ENCODE measurements around the gene ANKRD55. TPM values are rescaled to one million over a fixed set of nuclear protein-coding genes. Genes with fewer than 3 reads are reported as not detected.
"Not testable (repeated sequence)": the region's sequence is repeated elsewhere in the genome, so short reads cannot be mapped to it uniquely, and the experiment has no call there.

Gene ANKRD55
- total RNA-seq, 1 experiment from 2014 or later = not detected

DNA sequence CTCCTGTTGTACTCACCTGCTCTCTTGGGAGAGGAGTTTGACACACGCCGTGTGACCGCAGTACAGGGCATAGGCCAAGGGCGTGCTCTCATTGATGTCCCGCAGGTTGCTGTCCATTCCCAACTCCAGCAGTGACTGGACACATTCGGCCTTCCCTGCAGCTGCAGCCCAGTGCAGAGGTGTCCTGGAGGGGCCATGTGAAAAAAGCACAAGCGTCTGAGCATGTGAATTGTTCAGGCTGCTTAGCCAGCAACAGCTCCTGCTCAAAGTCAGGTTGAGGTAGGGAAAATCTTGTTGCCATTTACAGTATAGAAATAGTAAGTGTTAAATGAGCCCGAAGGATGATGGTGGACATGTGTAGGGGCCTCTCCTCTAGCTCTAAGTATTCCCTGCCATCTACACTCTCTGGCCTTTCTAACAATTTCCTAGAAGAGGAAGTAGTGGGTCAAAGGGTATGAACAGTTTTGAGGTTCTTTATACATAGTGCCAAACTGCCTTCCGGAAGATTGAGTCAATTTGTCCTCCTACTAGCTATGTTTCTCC, 116.5 kb downstream of the ANKRD55 start:
- no peak overlapping the region for H3K4me3 ChIP-seq
- DNase-seq = no peak
- H3K27me3 ChIP-seq = no peaks in the 10 kb centered on the region
- no peaks in the 10 kb centered on the region for H3K36me3 ChIP-seq
- no peaks in the 10 kb centered on the region for H3K9me3 ChIP-seq

DNA sequence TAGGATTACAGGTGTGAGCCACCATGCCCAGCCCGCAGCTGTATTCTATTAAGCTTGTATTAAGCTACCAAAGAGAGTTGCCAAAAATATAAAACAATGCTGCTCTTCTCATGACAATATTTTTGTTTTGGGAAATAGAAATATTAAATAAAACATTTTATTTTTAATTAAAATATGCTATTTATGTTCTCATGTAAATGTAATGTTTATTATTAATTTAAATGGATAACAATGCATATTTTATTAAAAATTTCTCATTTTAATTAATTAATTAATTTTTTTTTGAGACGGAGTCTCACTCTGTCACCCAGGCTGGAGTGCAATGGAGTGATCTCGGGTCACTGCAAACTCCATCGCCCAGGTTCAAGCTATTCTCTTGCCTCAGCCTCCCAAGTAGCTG, 117.5 kb downstream of the ANKRD55 start:
- H3K36me3 ChIP-seq = no peaks in the 10 kb centered on the region
- H3K27me3 ChIP-seq = no peaks in the 10 kb centered on the region
- no peak for DNase-seq
- H3K4me3 ChIP-seq = no peak overlapping the region
- H3K9me3 ChIP-seq = no peaks in the 10 kb centered on the region

DNA sequence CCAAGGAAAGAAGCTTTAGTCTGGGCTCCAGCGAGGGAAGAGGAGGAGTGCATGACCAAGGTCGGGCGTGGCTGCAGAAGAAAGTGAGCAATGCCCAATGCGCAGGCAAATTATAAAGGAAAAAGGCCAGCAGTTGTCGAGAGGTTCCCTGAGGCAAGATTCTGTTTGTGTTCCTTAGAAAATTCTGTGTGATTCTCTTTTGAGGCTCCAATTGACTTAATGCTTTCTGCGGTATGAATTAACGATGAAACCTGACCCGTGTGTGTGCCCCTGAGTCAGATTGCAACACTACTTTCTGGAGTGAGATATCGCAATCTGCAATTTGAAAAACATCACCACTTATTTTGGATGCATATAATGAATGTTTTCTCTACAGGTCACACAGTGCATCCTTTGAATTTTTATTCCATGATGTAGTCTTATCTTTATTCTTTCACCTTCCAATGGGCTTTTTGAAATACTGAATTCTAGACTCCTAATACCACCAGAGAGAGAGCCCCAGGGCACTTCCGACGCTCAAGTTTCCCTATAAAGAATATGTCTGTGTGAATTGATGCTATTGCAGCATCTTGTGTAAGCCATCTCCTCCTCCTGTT, 120.5 kb downstream of the ANKRD55 start:
- Histone ChIP-seq H3K27me3 (no peaks in the 10 kb centered on the region), H3K4me3 (no peak overlapping the region), H3K36me3 (no peaks in the 10 kb centered on the region), H3K9me3 (no peaks in the 10 kb centered on the region)
- peak; percentile 65 for DNase-seq

DNA sequence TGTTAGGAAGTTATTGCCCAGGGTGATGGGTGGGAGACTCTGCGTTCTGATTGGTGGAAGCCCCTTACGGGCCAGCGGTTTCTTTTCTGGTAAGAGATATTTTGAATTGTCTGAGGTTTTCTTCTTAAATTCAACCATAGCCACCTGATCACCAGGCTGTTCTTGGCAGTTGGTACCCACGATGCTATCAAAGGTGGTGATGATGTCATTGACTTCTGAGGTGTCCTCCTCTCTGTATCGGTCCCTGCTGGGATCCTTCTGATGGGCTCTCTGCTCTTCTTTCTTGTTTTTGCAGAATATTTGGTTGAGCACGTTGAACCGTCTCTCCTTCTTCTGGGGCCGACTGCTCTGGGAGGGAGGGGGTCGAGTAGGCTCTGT, 121.7 kb downstream of the ANKRD55 start:
- Histone ChIP-seq H3K27me3 (no peaks in the 10 kb centered on the region), H3K36me3 (no peaks in the 10 kb centered on the region)
- DNase-seq = no peak

DNA sequence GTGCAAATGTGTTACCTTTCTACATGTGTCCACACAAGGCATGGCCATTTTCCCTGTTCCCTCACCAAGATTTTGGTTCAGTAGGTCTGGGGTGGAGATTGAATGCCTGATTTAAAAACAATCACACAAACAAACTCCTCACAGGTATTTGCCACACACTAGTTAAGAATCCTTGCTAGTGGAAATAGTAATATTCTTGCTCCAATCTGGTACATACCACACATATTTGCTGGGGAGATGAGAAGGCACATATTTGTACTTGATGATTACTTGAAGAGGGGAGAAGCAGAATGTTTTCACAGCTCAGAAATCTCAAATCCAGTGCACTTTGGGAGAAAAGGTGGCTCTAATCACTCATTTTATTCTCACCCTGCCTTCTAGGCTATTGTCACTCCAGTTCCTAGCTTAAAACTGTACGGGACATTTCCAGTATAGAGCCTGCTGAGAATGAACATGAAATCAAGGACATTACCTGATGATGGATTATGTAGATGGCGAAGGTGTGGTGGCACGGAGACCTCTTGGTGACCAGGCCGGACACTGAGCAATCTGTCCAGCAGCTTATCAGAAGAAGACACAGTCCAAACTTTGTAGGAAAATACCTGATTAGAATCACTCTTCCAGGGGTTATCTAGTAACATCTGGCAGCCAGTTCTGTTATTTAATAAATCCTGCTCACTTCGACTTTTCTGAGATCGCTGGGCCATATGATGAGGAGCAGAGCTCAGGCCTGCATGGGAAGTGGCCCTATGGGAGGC, 122.3 kb downstream of the ANKRD55 start:
- H3K9me3 ChIP-seq = no peaks in the 10 kb centered on the region
- H3K4me3 ChIP-seq = no peak overlapping the region
- no peaks in the 10 kb centered on the region for H3K27me3 ChIP-seq
- H3K36me3 ChIP-seq = no peaks in the 10 kb centered on the region
- DNase-seq = no peak

More for the DNA sequence above, 121.7 kb downstream of the ANKRD55 start:
- H3K9me3 ChIP-seq = no peaks in the 10 kb centered on the region
- no peak overlapping the region for H3K4me3 ChIP-seq

DNA sequence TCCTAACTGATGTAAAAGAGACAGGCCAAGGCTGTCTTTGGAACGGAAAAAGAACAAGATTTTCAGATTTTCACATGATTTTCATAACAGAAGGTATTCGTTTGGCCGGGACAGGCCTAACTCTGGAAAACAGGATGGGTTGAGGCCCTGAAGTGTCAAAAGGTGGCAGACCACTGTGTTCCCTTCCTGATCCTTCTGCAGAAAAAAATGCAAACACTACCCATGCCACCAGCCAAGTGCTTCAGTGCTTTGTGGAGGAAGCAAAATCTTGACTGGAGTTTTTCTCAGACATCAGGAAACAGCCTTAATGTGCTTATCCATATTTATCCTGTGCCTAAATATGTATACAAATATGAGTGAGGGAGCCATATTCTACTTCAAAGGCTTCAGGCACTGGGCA, 124.9 kb downstream of the ANKRD55 start:
- DNase-seq = no peak
- H3K27me3 ChIP-seq = no peaks in the 10 kb centered on the region
- no peaks in the 10 kb centered on the region for H3K36me3 ChIP-seq
- H3K4me3 ChIP-seq = no peak overlapping the region
- H3K9me3 ChIP-seq = no peaks in the 10 kb centered on the region

DNA sequence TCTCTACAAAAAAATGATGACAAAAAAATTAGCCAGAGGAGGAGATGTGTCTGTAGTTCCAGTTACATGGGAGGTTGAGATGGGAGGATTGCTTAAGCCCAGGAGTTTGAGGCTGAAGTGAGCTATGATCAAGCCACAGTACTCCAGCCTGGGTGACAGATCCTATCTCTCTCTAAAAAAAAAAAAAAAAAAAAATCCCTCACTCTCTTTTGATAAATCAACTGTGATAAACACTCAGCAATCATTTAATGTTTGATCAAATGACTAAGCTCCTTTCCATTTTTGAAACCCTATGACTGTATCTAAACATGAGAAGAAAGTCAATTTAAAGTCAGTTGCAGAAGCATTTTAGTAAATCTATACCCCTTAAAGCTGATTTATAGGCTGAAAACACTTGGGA, 126.3 kb downstream of the ANKRD55 start:
- H3K27me3 ChIP-seq = no peaks in the 10 kb centered on the region
- H3K36me3 ChIP-seq = no peaks in the 10 kb centered on the region
- H3K9me3 ChIP-seq = no peaks in the 10 kb centered on the region
- H3K4me3 ChIP-seq = no peak overlapping the region
- no peak for DNase-seq

DNA sequence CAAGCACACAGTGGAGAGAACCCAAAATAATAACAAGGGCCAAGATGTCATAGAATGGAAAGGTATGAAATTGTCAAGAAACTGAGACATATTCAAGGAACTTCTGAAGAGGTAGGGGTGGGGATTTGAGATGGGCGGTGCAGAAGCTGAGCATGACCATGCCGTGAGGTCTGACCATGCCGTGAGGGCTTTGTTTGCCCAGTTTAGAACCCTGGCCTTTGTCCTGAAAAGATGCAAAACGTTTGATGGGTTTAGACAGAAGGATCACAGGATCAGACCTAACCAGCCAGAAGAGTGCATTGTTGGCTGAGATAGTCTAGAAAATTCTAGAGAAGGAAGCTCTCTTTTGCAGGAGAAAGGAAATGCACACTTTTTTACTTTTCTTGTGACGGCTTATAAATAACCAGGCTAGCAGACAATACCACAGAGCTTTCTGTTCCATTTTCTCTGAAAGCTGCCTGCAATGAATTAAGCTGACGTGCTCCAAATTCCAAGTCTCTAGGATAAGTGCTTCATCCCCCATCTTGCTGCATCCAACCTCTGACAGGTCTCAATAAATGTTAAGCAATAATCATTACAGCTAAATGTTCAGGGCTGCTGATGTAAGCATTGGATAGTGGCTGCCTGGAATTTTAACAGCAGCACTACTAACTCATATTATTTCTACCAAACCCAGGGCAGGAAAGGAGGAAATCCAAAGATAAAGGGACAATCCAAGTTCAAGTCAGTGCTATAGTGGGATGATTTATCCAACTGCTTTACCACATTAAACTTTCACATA, 127.4 kb downstream of the ANKRD55 start:
- no peak for DNase-seq
- Histone ChIP-seq H3K27me3 (no peaks in the 10 kb centered on the region), H3K4me3 (no peak overlapping the region)

DNA sequence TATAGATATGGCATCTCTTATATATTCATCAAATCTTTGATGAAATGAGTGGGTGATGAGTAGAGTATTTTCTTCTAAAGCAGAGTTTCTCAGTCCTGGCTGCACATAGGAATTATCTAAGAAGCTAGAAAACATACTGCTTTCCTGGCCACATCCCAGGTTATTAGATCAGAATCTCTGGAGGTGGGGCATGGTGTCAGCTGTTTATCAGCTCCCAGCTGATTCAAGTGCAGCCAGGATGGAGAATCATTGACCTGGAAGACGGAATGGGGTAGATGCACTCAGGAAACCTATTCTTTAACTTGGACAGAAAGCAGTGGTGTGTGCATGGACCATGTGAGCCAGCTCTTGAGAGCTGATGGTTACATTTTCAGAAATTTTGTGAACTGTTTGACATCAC, 130.2 kb downstream of the ANKRD55 start:
- Histone ChIP-seq H3K4me3 (no peak overlapping the region), H3K36me3 (no peaks in the 10 kb centered on the region), H3K27me3 (no peaks in the 10 kb centered on the region), H3K9me3 (no peaks in the 10 kb centered on the region)
- DNase-seq = no peak

More for the DNA sequence above, 127.4 kb downstream of the ANKRD55 start:
- Histone ChIP-seq H3K9me3 (no peaks in the 10 kb centered on the region), H3K36me3 (no peaks in the 10 kb centered on the region)

DNA sequence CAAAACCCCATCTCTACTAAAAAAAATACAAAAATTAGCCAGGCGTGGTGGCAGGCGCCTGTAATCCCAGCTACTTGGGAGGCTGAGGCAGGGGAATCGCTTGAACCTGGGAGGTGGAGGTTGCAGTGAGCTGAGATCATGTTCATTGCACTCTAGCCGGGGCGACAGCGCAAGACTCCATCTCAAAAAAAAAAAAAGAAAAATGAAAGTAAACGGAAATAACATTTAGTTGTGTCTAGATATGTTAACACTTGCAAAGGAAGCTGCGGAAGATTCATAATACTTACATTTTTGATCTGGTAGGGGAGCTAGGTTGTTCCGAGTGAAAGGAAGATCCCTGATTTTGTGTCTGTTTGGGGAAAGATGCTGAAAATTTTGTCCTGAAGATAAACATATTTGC, 130.9 kb downstream of the ANKRD55 start:
- not testable (repeated sequence) for H3K36me3 ChIP-seq, H3K27me3 ChIP-seq, DNase-seq, H3K4me3 ChIP-seq, H3K9me3 ChIP-seq

DNA sequence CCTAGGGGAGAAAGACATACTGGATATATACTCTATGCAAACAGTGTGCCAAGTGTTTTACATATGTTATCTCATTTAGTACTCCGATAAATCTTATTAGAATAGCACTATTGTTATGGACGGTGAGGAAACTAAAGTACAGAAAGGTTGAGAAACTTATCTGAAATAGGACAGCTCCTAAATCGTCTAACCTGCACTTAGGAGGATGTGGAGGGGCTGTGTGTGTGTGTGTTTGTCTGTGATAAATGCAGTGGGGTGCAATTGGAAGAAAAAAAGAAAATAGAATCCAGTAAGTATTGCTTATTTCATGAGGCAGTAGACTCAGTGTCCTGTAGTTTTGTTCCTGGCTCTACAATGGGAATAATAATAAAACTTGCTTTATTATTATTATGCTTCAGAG, 131.9 kb downstream of the ANKRD55 start:
- H3K27me3 ChIP-seq = no peaks in the 10 kb centered on the region
- H3K9me3 ChIP-seq = no peaks in the 10 kb centered on the region
- no peak overlapping the region for H3K4me3 ChIP-seq
- no peak for DNase-seq
- H3K36me3 ChIP-seq = no peaks in the 10 kb centered on the region

DNA sequence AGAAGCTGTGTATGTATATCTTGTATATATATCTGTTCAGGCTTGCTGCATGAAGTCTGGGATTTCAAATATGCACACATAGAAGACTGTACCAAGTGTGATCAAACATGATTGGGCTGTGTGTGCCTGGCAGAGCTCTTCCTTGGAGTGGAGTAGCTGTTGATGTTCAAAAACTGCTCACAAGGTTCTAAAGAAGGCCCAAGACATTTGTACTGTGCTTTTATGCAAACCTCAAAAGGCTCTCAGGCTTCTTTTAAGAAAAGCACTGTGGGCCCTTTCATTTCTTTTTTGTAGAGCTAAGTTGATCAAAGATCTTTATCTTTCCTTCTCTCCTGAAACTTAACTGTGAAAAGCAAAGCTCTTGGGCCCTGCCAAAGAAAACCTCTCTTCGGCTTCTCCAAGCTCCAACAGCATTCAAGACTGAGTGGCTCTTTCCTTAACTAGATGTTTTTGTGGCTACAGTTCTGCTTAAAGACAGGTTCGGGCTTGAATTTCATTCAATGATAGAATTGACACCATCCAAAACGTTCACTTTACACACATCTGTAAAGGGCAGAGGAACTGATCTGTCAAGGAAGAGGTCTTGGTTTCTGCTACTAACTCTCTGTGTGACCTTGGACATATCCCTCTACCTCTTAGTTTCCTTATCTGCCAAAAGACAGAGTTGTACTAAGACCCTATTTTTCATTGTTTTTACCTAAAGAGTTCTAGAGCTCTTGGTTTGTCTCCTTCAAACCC, 132.5 kb downstream of the ANKRD55 start:
- Histone ChIP-seq H3K36me3 (no peaks in the 10 kb centered on the region), H3K9me3 (0 out of 2 replicates have a peak, but pooled peaks cover 2% of the 10 kb centered on the region), H3K4me3 (no peak overlapping the region), H3K27me3 (no peaks in the 10 kb centered on the region)
- DNase-seq = no peak

DNA sequence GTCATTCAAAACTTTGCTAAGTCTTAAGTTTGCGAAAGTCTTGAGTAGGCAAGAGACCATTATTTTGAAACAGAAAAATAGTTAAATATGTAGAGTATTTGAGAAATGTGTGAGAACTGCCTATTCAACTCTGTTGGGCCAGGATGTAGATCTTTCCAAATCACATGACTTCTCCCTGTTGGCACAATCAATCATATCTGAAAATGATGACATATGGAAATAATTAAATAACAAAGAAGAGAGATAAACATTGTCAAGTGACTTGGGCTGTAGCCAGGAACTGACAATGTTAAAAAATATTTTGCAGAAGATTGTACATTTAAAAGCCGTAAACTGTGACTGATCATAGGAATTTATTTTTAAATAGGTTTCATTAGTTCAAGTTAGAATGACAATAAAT, 133.8 kb downstream of the ANKRD55 start:
- H3K27me3 ChIP-seq = no peaks in the 10 kb centered on the region
- 0 out of 2 replicates have a peak, but pooled peaks cover 2% of the 10 kb centered on the region for H3K9me3 ChIP-seq
- H3K4me3 ChIP-seq = no peak overlapping the region
- DNase-seq = no peak
- no peaks in the 10 kb centered on the region for H3K36me3 ChIP-seq

DNA sequence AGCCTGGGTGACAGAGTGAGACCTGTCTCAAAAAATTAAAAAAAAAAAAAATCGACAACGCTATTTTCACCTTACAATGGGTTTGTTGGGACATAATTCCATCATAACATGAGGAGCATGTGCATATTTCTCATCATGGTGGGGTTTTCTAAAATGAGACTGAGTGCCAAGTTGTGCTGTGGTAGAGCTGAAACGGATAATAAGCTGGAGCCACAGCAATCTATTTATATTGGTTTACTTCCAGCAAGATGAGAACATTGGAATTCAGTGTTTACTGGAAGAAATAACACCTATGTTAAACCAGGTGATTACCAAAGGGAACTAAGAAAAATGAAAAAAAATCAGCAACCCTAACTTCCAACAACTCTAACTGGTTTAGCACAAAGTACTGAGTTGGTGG, 136.1 kb downstream of the ANKRD55 start:
- Histone ChIP-seq H3K9me3 (0 out of 2 replicates have a peak, but pooled peaks cover 2% of the 10 kb centered on the region), H3K27me3 (no peaks in the 10 kb centered on the region), H3K4me3 (peak overlapping the region; percentile 25), H3K36me3 (no peaks in the 10 kb centered on the region)
- no peak for DNase-seq

DNA sequence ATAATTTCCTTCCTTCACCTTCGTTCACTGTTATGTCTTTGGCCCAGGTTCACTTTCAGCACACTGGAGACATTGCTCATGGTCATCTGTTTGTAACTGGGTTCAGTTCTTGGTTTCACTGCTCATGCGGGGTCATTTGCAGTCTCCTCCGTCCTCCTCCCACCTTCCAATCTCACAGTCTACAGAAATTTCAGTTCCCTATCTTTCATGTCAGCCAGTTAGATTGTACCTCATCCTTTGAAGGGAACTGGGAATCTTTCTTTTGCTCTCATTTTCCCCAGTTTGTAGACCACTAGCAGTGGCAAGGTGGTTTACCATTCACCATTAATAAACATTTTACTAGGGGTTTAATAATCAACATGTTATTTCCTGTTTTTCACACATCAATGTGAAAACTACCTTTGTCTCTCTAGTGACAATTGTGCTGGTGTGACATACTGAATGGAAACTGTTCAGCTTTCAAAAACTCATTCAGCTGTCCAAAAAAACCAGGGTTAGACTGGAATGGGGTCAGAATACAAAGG, 137.5 kb downstream of the ANKRD55 start:
- no peaks in the 10 kb centered on the region for H3K36me3 ChIP-seq
- H3K9me3 ChIP-seq = 0 out of 2 replicates have a peak, but pooled peaks cover 2% of the 10 kb centered on the region
- DNase-seq = no peak
- H3K4me3 ChIP-seq = no peak overlapping the region
- no peaks in the 10 kb centered on the region for H3K27me3 ChIP-seq

DNA sequence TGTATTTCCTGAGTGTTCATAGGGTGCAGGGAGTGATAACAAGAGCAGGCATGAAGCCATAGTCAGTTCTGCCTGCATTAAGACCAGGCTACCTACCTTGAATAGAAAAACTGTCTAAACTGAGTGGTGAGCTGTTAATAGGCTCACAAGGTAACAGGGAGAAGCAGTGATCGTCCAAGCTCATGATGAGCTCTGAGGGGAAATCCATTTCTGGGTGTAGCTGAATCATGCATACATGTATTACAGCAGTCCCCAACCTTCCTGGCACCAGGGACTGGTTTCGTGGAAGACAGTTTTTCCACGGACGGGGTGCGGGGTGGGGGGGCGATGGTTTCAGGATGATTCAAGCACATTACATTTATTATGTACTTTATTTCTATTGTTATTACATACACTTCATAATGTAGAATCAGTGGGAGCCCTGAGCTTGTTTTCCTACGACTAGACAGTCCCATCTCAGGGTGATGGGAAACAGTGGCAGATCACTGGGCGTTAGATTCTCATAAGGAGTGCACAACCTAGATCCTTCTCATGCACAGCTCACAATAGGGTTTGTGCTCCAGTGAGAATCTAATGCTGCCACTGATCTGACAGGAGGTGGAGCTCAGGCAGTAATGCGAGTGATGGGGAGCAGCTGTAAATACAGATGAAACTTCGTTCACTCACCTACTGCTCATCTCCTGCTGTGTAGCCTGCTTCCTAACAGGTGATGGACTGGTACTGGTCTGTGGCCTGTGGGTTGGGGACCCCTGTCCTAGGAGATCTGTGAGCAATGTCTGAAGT, 138.4 kb downstream of the ANKRD55 start:
- no peak for DNase-seq
- Histone ChIP-seq H3K36me3 (no peaks in the 10 kb centered on the region), H3K9me3 (0 out of 2 replicates have a peak, but pooled peaks cover 2% of the 10 kb centered on the region), H3K27me3 (no peaks in the 10 kb centered on the region), H3K4me3 (no peak overlapping the region)

Data from MG63 (cell line).